Stimulated activated CD4-positive, alpha-beta T cell treated with anti-CD3 and anti-CD28 coated beads, Interleukin-2, amount 100 ng/mL, for 24 hours (primary cell): ENCODE measurements around the gene ARL15.
"Not testable (repeated sequence)": the region's sequence is repeated elsewhere in the genome, so short reads cannot be mapped to it uniquely, and the experiment has no call there.

Experiments used
- DNase-seq, 2 donors: peaks; one replicate each; pipeline ENCODE4 v3.0.0-alpha.2; 2020

The ARL15 gene

GRCh38 chr5:53879708-53880323, 430.6 kb downstream of the ARL15 start:
- no peak for DNase-seq

GRCh38 chr5:53878015-53878414, 432.4 kb downstream of the ARL15 start:
- DNase-seq, result no peak

GRCh38 chr5:53877243-53877642, 433.1 kb downstream of the ARL15 start:
- DNase-seq, result no peak

GRCh38 chr5:53874409-53874808, 436.0 kb downstream of the ARL15 start:
- no peak for DNase-seq

GRCh38 chr5:53873235-53873634, 437.1 kb downstream of the ARL15 start:
- no peak for DNase-seq

GRCh38 chr5:53871775-53872174, 438.6 kb downstream of the ARL15 start:
- DNase-seq, result no peak

- DNase-seq, result no peak
These were observed 439.3 kb downstream of the ARL15 start for GRCh38 chr5:53871050-53871449.

GRCh38 chr5:53858700-53859456, 451.5 kb downstream of the ARL15 start:
- DNase-seq, result no peak

GRCh38 chr5:53856506-53856905, 453.9 kb downstream of the ARL15 start:
- DNase-seq, result no peak

- DNase-seq, result not testable (repeated sequence)
These were observed 473.4 kb downstream of the ARL15 start for GRCh38 chr5:53836851-53837430.

- no peak for DNase-seq
These were observed 475.9 kb downstream of the ARL15 start for GRCh38 chr5:53834500-53834899.
